ENCODE results near the gene COL4A1.

COL4A1 gene

DNA sequence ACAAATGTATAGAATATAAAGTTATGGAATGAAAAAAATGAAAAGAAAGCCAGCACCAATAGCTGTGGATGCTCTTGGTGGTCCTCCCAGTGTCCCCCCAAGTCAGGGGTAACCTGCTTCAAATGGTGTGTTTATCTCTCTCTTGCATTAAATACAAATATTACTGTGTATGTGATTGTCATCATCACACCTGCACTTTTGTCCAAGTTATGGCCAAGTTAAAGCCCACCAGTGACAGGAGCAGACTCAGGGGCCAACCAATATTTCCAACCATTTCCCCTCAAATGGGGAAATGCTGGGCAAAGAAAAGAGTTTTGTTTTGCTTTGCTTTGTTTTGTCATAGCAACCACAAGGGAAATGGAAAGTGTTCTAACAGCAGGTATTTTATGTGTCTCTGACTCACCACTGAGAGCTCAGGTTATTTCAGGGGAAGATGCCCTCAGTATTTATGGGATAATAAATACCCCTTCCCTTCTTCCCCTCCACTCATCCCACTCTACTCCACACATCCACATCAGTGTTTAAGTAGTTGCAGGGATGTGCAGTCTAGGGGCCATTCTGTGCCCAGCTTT, 133.6 kb downstream of the COL4A1 start:
- DNase-seq (ENCODE audit: extremely low read depth in 1 of 2, low read depth in 1 of 2): no peak

DNA sequence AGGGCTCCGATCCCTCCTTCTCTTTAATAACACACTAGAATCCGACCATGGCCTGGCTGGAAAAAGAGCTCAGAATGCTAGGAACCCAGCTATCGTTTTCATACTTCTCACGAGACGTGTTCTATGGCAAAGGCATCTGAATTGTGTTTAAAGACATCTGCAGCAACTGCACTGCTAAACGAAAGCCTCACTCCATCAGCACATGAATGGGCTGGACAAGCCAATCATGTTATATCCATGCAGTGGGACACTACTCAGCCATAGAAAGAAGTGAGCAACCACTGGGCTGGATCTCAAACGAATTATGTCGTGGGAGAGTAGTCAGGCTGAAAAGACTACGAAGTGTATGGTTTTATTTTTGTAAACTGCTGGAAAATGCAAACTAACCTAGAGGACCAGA, 136.1 kb downstream of the COL4A1 start:
- no peak for DNase-seq (ENCODE audit: extremely low read depth in 1 of 2, low read depth in 1 of 2)

DNA sequence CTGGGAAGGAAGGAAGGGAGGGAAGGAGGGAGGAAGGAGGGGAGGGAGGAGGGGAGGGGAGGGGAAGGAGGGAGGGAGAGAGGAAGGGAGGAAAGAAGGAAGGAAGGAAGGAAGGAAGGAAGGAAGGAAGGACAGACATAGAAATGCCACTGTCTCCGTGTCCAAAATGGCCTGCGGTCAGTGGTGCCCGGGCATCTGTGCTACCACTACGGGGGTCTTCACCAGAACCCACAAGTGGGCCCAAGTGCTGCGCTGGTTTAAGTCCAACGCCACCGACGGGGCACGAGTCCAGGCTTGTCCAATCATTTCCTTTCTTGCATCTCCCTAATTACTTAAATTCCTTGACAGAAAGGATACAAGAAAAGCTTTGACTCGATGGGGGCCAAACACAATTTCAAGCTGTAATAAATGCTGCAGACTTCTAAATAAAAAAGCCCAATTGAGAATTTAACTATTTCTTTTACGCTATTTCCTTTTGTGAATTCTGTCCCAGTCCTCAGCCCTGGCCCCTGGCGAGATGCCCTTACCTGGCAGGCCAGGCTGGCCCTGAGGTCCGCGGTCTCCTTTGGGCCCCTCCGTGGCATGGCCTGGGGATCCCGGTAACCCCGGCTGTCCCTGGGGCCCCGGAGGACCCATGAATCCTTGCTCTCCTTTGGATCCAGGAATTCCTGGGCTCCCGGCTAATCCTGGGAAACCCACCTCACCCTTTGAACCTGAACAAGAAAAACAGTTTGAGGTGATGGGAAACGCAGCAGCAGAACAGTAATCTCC, 136.8 kb downstream of the COL4A1 start:
- DNase-seq (ENCODE audit: extremely low read depth in 1 of 2, low read depth in 1 of 2): no peak

DNA sequence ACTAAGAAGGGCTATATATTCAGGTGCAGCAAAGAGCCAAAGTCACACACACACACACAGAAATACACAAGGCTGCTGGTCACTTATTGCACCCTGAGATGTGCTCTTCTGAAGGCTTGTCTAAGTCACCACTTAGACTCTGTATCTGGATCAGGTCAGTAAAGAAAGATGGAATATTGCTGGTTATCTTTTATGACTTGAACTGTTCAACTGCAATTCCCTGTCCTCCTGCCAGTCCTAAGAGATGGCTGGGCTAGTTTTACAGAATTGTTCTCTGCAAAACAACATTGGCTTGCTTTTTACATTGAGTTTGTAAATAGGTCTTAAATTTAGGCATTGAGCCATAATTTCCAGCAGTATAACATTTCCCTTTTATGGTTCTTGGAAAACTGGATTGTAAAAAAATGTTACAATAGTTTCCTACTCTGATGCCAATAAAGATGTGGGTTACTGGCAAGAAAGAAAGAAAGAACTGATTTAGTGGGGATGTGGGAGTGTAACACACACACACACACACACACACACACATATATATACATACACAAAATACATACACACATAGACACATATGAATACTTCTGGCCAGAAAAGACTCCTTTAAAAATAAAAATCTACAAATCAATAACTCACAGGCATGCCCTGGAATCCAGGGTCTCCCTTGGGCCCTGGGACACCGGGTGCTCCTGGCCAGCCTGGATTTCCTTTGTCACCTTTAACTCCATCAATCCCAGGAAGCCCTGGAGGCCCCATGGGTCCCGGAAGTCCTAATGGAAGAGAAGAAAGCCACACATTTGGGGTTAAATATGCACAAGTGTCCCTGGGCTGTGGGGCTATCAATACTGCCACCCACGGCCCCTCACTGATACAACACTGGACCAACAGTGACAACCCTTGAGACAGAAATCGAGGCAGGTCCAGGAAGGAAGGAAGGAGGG, 137.7 kb downstream of the COL4A1 start:
- DNase-seq (ENCODE audit: extremely low read depth in 1 of 2, low read depth in 1 of 2): no peak

DNA sequence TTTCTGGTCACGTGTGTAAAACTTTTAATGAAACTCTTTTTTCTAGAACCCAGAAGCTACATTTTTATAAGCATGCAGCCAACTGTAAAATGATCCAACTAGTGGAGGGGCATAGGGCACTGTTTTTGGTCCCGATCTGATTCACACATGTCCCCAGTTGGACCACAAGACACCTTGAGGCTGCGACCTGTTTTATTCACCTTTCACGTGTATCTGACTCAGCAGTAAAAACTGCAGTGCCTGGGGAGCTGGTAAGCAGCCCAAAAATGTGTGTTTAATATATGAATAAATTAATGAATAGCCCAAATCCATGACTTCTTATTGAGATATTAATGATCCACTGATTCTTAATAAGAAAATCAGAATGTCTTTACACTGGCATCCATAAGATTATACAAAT, 140.4 kb downstream of the COL4A1 start:
- no peak for DNase-seq (ENCODE audit: extremely low read depth in 1 of 2, low read depth in 1 of 2)

DNA sequence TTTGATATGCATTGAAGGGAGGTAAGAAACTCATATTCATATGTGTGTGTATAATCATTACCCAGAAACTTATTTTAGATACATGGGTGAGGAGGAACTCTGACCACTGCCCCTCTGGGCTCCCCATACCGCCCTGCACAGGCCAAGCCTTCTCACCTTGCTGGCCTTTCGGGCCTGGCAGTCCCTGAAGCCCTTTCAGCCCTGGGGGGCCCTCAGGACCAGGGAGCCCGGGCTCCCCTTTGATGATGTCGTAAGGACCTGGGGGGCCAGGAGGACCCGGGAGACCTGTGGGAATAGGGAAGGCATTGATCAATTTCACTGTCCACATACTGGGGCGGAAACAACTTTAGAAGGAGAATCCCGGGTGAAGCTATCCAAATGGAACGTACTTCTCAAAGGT, 142.3 kb downstream of the COL4A1 start:
- DNase-seq (ENCODE audit: extremely low read depth in 1 of 2, low read depth in 1 of 2): no peak

DNA sequence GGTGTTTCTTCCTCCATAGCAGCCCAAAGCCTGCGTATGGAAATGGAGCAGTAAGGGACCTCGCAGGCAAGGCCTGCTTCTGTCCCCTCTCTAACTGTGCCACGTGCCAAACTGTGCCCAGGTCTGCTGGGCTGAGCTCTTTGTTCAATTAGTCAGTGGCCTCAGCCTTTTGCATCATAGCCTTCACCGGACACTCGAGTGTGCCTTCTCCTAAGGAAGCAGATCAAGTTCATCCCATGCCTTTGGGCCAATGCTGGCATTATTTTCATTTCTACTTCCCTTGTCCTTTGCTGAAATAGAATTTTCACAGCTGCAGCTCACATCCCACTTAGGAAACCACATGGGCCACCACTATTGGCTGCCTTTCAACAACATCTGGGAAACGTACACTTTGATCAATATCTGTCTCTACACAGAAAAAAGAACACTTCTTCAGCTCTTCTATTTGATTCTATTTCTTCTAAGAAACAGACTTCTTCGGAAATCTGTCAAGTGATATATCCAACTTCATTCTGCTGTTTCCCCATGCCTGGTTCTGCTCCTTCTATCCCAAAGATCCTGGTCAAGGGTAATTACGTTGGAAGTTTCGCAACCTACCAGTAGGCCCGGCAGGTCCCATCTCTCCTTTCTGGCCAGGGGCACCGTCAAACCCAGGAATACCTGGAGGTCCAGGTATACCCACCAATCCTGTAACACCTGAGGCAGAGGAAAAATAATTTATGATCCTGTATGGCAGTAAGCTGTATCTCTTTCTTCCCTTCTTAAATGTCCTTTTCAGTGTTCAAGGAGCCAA, 143.9 kb downstream of the COL4A1 start:
- no peak for DNase-seq (ENCODE audit: extremely low read depth in 1 of 2, low read depth in 1 of 2)

DNA sequence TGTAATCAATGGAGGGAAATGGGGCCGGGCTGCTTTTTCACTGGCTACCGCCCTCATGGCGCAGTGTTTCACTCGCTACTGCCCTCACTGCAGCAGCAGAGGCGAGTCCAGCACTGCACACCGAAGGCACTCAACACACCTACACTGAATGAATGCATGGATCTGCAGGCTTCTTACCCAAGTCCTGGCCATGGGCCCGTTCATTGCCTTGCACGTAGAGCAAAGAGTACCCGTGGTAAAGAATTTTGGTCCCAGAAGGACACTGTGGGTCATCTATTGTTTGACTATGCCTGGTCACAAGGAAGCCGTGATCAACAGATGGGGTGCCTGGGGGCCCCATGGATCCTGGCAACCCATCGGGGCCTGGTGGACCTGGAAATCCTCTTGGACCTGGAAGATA, 144.9 kb downstream of the COL4A1 start:
- no peak for DNase-seq (ENCODE audit: extremely low read depth in 1 of 2, low read depth in 1 of 2)

DNA sequence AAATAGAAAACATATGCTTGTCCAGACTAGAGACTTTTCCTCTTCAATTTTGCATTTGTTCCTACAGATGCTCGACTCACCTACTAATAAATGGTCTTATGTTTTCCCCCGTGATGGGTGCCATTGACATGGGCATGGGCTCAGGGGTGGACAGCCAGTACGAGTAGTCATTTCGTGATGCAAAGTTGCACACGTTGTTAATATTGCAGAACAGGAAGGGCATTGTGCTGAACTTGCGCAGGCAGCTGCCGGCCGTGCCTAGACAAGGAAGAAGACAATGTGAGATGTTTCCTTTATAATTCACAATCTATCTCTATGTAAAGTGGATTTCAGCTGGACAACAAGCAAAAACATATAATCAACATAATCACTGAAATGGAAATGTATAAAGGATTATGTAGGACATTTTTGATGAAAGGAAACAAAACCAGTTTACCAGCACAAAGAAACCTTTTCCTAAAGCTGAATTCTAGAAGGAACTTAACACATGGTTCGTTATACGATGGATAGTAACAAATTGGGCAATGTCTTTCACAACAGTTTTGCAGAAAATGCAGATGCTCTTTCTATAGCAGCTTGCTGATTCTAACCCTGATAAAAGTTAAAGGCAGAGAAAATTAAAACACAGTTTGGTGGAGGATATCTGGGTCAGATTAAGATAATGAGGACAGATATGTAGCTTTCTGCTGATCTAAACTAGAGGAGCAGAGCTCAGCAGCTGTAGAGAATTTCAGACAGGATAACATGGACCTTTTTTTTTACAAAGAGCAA, 145.7 kb downstream of the COL4A1 start:
- DNase-seq (ENCODE audit: extremely low read depth in 1 of 2, low read depth in 1 of 2): no peak

DNA sequence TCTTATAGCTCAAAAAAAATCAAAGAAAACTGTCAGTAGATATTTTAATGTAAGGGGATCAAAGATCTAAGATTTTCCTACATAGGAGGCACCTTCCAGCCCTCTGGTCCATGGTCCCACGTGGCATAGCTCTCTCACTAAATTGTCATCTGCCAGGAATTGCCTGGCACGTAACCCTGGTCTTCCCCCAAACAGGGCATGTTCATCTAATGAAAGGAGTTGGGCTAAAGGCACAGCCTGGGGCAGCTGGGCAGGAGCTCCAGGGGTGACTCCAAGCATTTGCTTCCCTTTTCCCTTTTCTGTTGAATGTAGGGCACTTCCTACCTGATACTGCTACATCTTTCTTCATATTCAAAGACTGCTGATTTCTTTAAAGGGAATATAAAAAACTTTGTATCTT, 148.7 kb downstream of the COL4A1 start:
- no peak for DNase-seq (ENCODE audit: extremely low read depth in 1 of 2, low read depth in 1 of 2)

DNA sequence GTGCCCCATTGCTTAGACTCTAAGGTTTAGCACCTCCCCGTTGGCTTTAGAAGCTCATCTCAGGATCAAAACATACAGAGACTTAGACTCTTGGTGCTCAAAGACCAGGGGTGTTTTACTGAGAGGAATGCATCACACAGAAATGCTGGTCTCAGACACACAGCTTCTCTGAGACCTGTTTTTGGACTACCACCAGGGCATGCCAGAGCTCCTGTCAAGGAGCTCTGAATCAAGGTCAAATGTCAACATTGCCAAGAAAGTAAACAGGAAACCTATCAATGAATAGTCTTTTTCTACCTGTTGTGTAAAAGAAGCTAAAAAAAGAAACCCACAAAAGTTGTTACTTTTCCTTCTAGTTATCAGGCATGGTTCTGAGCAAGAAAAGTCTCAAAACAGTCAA, 149.2 kb downstream of the COL4A1 start:
- DNase-seq (ENCODE audit: extremely low read depth in 1 of 2, low read depth in 1 of 2): no peak

DNA sequence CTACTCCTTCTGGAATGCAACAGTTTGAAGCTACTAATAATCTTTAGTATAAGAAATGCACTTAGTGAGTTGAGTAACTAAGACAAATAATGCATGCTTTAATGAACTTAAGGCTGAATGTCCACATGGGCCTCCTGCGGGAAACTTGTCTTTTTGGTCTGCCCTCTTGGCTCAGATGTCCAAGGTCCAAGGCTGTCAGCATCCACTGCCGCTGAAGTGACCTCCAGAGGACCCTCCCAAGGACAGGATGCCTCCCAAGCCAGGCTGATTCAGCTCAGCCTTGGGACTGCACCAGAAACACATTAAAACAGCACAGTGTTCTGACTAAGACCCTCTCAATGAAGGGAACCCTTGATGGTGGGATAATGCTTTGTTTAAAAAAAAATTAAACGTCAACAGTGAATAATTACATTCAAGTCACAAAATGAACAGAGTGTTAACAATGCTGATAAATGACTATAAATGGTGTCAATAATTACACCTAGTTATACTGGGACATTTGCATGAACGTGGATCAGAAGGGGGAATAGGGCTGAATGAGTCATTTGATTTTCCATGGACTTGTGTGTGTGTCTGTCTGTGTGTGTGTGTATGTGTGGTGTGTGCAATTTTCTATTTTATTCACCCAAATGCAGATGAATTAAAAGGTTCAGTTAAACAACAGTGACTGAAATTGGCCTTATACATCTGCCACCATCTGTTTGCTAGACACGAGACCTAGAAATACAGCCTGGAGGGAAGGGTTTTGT, 150.5 kb downstream of the COL4A1 start:
- no peak for DNase-seq (ENCODE audit: extremely low read depth in 1 of 2, low read depth in 1 of 2)

DNA sequence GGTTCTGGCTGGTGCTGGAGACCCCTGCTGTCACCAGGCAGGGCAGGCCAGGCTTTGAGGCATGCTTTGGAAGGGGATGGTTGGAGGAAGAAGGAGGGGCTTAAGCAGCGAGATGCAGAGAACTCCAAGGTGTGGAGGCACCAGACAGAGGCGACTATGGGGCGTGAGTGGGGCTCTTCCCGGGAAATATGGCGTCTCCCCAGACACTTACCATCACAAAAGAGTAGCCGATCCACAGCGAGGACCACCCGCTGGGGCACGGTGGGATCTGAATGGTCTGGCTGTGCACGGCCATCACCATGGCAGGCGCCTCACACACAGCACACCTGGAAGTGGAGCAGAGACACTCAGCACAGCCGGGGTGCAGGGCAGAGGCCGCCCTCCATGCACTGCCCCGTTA, 151.9 kb downstream of the COL4A1 start:
- no peak for DNase-seq (ENCODE audit: extremely low read depth in 1 of 2, low read depth in 1 of 2)

DNA sequence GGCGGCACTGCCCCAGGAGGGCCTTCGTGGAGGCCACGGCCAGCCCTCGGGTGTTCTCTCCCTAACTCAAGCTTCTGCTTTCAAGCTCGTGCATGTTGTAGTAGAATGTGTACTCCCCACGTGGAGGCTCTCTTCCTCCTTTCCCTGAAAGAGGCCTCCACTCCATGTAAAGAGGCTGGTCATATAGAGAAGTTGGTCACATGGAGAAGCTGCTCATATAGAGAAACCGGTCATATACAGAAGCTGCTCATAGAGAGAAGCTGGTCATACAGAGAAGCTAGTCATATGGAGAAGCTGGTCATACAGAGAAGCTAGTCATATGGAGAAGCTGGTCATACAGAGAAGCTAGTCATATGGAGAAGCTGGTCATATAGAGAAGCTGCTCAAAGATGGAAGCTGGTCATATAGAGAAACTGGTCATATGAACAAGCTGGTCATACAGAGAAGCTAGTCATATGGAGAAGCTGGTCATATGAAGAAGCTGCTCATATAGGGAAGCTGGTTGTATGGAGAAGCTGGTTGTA, 152.5 kb downstream of the COL4A1 start:
- DNase-seq (ENCODE audit: extremely low read depth in 1 of 2, low read depth in 1 of 2): no peak

DNA sequence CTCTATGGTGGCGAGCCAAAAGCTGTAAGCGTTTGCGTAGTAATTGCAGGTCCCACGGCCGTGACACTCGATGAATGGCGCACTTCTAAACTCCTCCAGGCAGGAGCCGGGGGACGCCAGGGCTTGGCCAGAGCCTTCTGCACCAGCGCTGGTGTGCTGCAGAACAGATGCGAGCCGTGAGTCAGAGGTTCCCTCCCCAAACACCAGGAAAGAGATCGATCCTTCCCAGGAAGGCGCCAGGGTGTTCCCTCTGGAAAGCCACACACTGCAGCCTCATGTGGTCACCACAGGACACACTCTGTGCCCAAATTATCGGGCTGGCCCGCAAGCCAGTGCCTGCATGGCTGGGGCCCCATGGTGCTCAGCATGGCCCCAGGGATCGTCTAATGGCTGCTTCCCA, 154.6 kb downstream of the COL4A1 start:
- no peak for DNase-seq (ENCODE audit: extremely low read depth in 1 of 2, low read depth in 1 of 2)

DNA sequence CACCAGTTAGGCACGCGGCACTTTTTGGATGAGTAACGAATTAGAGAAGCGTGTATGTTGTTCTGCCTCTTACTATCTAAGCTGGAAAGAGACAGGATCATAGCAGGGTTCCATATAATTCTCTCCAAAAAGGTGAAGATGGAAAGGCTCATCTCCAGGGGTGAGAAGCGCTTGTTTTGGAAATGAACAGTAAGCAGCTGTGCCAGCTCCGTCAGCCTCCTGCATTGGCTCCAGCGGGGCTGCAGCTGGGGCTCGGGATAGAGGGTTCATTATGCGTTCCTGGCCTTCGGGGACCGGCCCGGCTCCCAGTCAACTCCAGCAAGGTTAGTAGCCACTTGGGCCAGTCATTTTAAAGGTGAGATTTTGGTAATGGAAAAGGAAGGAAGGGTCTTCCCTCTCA, 155.5 kb downstream of the COL4A1 start:
- no peak for DNase-seq (ENCODE audit: extremely low read depth in 1 of 2, low read depth in 1 of 2)

DNA sequence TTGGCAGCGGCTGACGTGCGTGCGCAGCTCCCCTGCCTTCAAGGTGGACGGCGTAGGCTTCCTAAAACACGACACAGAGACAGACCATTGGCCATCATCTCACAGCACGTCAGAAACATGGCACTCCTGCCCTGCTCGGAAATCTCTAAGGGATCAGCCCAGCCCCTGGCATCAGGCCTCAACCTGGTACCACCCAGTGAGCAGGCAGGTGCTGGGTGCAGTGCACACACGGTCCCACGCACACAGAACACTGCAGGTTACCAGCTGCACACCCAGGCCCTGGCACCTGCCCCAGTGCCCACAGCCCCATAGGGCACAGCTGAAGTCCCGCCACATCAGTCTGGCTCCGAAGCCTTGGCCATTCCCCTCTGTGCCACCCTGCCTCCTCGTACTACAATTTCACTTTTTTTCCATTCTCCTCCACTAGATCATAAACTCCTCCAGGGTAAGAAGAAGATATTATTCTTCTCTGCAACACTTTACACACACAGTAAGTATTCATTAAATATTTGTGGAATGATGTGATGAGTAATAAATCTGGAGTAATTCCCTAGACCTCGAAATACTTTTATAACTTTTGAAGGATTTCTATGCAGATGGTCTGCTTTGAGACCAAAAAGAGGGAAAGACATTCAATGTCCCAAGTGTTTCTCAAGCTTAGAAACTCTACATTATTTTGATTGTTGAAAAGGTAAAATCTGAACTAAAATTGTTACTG, 156.4 kb downstream of the COL4A1 start:
- no peak for DNase-seq (ENCODE audit: extremely low read depth in 1 of 2, low read depth in 1 of 2)

DNA sequence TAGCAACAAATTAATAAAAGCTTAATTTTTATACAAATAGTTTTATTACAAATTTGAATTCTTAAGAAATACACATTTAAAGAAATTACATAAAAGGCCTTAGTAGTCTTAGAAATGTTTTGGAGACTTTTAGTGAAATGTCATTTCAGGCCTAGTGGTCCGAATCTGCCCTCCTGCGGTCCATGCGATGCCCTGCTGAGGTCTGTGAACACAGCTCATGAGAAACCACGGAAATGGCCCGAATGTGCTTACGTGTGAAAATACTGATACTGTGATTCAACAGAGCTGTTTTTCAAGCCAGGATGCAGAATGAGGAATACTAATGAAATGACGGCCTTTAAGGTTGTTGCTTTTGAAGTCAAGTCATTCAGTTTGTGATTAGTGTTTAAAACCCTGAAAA, 157.9 kb downstream of the COL4A1 start:
- DNase-seq (ENCODE audit: extremely low read depth in 1 of 2, low read depth in 1 of 2): no peak

DNA sequence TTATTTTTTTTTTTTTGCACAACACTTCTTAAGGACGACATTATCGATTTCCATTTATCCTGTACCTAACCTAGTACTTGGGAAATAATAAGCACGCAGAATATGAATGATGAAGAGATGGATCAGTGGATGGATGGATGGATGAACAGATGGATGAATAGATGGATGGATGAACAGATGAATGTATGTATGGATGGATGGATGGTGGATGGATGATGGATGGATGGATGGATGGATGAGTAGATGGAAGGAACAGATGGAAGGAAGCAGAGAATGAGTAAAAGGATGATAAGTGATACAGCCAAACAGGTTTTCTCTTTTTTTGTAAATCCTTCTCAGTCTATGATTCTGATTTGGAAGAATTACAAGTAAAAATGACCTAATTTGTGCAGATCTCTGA, 166.9 kb downstream of the COL4A1 start:
- DNase-seq (ENCODE audit: extremely low read depth in 1 of 2, low read depth in 1 of 2): no peak

All from activated CD8-positive, alpha-beta memory T cell treated with anti-CD3 and anti-CD28 coated beads for 1 hour (primary cell).